ENCODE measurements around the gene FBF1. TPM values are rescaled to one million over a fixed set of nuclear protein-coding genes. Genes with fewer than 3 reads are reported as not detected.

Gene FBF1
- total RNA-seq, 3 donors from 2014 or later, result 7.7 to 18.7 (median 17.7) TPM

- TF ChIP-seq POLR2A (IDR thresholded peaks at IDR 0.05) (no peak), CTCF (IDR thresholded peaks at IDR 0.05) (no peak), POLR2AphosphoS5 (IDR thresholded peaks at IDR 0.05) (no peak)
- no peaks in the 10 kb centered on the region for H3K4me1 ChIP-seq
- no peak overlapping the region for H3K4me3 ChIP-seq
- H3K36me3 ChIP-seq, result no peaks in the 10 kb centered on the region
- H3K27ac ChIP-seq, result no peak overlapping the region
- H3K27me3 ChIP-seq, result no peaks in the 10 kb centered on the region
- no peaks in the 10 kb centered on the region for H3K9me3 ChIP-seq
- no peak for DNase-seq (ENCODE audit: low spot score in 2 of 2)
- intact Hi-C loops (cut with DNase I; ENCODE audit: low total_unique reads), result no loop called here
Measured at GRCh38 chr17:75945211-75945610, 4.4 kb upstream of the FBF1 start.

GRCh38 chr17:75943491-75943890 lies 2.6 kb upstream of the FBF1 start:
- no peak overlapping the region for H3K27ac ChIP-seq
- DNase-seq (ENCODE audit: low spot score in 2 of 2), result no peak
- H3K9me3 ChIP-seq, result no peaks in the 10 kb centered on the region
- H3K4me1 ChIP-seq, result no peaks in the 10 kb centered on the region
- no peaks in the 10 kb centered on the region for H3K36me3 ChIP-seq
- intact Hi-C loops (cut with DNase I; ENCODE audit: low total_unique reads), result no loop called here
- no peak overlapping the region for H3K4me3 ChIP-seq
- no peaks in the 10 kb centered on the region for H3K27me3 ChIP-seq
- no peak for TF ChIP-seq POLR2AphosphoS5 (IDR thresholded peaks at IDR 0.05)

- H3K36me3 ChIP-seq, result no peaks in the 10 kb centered on the region
- H3K4me3 ChIP-seq, result no peak overlapping the region
- H3K27ac ChIP-seq, result no peak overlapping the region
- no peak for DNase-seq (ENCODE audit: low spot score in 2 of 2)
- intact Hi-C loops (cut with DNase I; ENCODE audit: low total_unique reads), result no loop called here
- TF ChIP-seq POLR2A (IDR thresholded peaks at IDR 0.05), result no peak
- no peak for TF ChIP-seq POLR2AphosphoS5 (IDR thresholded peaks at IDR 0.05)
- TF ChIP-seq CTCF (IDR thresholded peaks at IDR 0.05), result no peak
- H3K4me1 ChIP-seq, result no peaks in the 10 kb centered on the region
- no peaks in the 10 kb centered on the region for H3K9me3 ChIP-seq
- H3K27me3 ChIP-seq, result no peaks in the 10 kb centered on the region
Measured at GRCh38 chr17:75942473-75942872, 1.6 kb upstream of the FBF1 start.

- intact Hi-C loops (cut with DNase I; ENCODE audit: low total_unique reads), result no loop called here
- H3K9me3 ChIP-seq, result no peaks in the 10 kb centered on the region
- no peaks in the 10 kb centered on the region for H3K27me3 ChIP-seq
- peak overlapping the region; percentile 62 to 96 (median 89) for H3K4me3 ChIP-seq
- H3K4me1 ChIP-seq, result no peaks in the 10 kb centered on the region
- DNase-seq (ENCODE audit: low spot score in 2 of 2), result no peak
- peak overlapping the region; percentile 85 to 86 for H3K27ac ChIP-seq
- H3K36me3 ChIP-seq, result no peaks in the 10 kb centered on the region
- no peak for TF ChIP-seq POLR2AphosphoS5 (IDR thresholded peaks at IDR 0.05)
- no peak for TF ChIP-seq CTCF (IDR thresholded peaks at IDR 0.05)
- no peak for TF ChIP-seq POLR2A (IDR thresholded peaks at IDR 0.05)
Measured at GRCh38 chr17:75941442-75941819, 589 bp upstream of the FBF1 start.

GRCh38 chr17:75937652-75938051 lies 3.2 kb downstream of the FBF1 start:
- H3K9me3 ChIP-seq, result no peaks in the 10 kb centered on the region

More at GRCh38 chr17:75937652-75938051, 3.2 kb downstream of the FBF1 start:
- intact Hi-C loops (cut with DNase I; ENCODE audit: low total_unique reads), result no loop called here
- DNase-seq (ENCODE audit: low spot score in 2 of 2), result no peak
- TF ChIP-seq CTCF (IDR thresholded peaks at IDR 0.05), result no peak
- no peak for TF ChIP-seq POLR2AphosphoS5 (IDR thresholded peaks at IDR 0.05)
- TF ChIP-seq POLR2A (IDR thresholded peaks at IDR 0.05), result no peak
- Histone ChIP-seq H3K27me3 (no peaks in the 10 kb centered on the region), H3K4me1 (no peaks in the 10 kb centered on the region), H3K4me3 (no peak overlapping the region), H3K36me3 (no peaks in the 10 kb centered on the region), H3K27ac (no peak overlapping the region)

Data from breast epithelium (tissue), 4 donors.